GM21447 (cell line): ENCODE measurements around the gene GJB3.
"Not testable (repeated sequence)": the region's sequence is repeated elsewhere in the genome, so short reads cannot be mapped to it uniquely, and the experiment has no call there.

ENCODE experiments used
- ATAC-seq: cut with Tn5 transposase; IDR thresholded peaks from one replicate; pipeline ENCODE4 v1.9.1; 2021; ENCODE audit not compliant: unreplicated experiment

The GJB3 gene

DNA sequence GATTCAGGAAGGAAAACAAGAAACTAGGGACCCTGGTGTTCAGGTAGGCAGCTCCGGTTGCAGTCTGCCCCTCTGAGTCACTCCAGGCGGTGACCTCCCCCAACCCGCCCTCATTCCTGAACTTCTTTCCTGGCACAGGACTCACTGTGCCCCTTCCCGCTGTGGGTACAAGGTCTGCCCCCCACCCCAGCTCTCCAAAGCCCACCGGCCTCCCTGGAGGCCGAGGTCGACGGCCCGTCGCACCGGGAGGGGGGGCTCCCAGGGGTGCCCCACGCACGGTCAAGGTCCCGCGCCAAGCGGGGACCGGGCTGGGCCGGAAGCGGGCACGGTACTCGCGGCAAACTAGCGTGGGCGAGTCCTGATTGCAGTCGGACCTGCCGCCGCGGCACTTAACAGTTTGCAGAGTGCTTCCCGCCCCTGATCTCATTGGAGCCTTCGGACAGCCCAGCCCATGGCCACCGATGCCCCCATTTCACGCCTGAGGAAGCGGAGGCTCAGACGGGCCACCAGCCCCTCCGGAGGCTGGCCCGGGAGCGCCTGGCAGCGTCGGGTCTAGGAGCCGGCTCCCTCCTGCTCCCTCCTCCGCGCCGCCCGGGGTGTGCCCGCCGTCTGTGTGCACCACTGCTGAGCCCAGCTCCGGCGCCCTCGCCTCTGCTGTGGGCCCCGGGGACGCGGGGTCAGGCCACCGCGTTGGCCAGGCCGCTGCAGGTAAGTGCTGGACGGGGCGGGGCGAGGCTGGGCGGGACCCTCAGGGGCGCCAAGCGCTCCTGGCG is at the start of gene GJB3:
Gene GJB3, plus strand, starts transcription at position 144 of the 773 bp plus-strand sequence. CDS start 3,549 bp downstream, outside the sequence.
- ATAC-seq = no peak

DNA sequence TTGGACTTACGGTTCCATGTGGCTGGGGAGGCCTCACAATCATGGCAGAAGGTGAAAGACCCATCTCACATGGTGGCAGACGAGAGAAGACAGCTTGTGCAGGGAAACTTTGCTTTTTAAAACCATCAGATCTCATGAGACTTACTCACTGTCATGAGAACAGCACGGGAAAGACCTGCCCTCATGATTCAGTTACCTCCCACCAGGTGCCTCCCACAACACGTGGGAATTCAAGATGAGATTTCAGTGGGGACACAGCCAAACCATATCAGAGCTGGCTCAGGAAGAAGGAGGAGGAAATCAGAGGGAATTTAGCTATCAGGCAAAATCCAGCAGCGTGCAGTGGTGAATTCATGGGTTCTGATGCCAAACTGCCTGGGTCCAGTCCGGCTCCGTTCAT is 48.2 kb upstream of the GJB3 start:
- ATAC-seq = not testable (repeated sequence)

DNA sequence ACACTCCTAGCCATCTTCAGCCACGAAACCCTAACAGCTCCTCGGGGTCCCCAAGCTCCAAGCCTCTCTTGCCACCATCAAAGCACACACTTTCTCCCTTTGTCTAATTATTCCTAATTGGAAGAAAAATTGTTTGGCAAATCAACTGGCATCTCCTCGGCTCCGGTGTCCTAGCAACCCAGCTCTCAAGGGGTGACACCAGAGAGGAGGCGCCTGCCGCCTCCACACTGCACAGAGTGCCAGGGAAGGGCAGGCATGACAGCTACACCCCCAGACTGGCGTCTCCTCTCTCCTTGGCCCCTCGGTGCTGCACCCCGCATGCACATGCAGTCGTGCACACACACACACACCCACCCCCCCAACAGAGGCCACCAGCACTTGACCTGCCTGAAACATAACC is 44.3 kb upstream of the GJB3 start:
- no peak for ATAC-seq

DNA sequence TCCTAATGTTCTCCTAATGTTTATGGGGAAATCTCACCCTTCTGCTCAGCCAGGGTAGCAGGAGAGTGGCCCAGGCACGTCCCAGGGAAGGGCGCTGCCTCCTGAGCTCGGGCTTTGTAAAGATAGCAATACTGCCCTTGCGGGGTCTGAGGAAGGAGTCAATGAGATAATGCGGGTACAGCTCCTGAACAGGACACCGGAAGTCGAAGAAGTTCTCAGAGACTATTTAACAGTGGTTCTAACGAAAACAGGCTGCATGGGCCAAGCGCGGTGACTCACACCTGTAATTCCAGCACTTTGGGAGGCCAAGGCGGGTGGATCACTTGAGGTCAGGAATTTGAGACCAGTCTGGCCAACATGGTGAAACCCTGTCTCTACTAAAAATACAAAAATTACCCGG is 43.8 kb upstream of the GJB3 start:
- not testable (repeated sequence) for ATAC-seq

DNA sequence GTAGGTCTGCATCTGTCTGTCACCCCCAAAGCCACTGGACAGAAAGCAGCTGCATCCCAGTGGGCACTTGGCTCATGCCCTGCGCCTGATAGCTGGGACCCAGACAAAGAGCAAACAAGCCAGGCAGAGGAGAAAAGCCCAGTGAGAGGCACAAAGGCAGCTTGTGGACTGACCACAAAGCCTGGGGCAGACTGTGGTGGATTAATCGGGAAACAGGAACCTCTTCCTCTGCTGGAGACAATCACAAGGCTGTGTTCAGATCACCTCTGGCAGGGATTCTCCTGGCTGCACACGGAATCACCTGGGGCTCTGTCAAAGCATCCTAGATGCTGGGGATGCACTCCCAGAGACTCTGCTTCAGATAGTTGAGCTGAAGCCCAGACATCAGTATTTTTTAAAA is 41.4 kb upstream of the GJB3 start:
- ATAC-seq = no peak

DNA sequence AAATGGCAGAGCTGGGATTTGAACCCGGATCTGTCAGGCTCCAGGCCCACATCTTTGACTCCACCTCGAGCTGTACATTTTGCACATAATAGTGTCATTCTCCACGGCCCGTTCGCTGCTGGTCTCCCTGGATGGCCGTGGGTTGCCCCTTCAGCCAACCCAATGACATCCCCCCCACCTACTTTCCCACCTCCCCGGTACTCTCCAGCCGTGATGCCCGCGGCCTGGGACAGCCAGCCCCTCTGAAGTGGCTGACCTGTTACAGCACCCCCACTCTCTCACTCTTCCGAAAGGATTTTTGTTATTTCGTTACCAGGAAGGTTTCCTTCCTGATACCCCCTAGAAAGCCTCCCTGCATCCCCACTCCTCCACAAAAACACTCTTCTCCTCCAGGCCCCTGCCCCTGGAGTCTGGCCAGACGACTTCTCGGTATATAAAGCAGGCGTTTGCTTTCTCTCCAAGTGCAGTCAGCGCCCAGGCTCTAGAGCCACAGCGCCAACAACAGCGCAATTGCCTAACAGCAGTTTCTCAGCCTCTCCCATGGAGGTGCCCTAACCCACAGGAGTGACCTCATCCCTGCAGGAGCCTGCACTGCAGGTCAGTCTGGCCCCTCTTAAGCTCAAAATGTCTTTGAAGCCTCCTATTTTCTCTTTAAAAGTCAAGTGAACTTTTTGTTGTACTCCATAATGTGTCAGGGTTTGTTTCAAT is 40.7 kb upstream of the GJB3 start:
- ATAC-seq = no peak

DNA sequence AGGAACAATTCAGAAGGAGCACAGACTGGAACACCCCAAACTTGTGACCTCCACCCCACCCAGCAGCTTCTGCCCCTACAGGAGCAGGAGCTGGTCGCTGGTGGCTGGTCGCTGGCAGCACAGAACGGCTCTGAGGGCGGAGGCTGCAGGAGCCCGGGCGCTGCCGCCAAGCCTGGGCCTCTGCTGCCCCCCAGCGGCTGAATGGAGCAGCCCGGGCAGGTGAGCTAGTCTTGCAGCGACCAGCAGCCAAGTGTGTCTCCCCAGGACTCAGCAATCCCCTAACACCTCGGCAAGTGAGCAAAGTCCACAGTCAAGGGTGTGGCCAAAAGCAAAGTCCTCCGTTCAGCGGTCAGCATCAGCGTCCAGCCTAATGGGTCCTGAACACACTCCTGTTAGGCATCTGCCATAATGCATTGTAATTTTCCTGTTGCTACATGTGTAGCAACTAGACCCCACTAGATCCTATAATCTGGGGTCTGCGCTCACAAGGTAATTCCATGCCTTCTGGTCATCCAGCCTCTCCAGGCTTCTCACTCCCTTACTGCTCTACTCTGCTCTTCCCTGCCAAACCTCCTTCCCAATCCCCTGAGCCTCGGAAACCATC is 38.2 kb upstream of the GJB3 start:
- ATAC-seq = no peak

DNA sequence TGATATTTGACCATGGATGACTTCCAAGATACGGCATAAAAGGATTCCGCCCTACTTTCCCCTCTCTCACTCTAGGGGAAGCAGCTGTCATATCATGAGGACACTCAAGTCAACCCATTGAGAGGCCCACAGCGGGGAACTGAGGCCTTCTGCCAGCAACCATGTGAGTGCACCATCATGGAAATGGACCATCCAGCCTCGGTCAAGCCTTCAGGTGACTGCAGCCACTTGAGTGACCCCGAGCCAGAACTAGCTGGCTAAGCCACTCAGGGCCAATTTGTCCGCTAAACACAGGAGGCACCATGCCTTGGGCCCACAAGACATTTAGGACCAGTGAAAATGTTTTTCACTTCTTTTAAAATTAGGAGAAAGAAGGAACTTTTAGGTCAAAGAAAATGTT is 37.2 kb upstream of the GJB3 start:
- ATAC-seq = no peak

DNA sequence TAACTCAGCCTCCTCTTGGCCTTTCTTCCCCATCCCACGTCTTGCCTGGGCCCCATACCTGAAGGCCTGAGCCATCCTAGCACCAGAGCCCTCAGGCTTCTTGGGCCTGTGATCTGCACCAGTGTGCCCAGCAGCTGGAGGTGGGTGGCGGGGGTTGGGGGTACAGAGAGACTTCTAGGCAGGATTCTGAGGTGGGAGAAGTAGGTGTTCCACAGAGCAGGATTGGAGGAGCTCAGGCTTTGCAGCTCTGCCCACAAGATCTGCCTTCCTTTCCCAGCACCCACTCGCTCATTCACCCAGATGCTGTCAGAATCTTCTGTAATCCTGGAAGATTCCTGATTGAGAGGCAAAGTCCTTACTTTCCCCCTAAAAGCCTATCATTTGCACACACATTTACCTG is 36.2 kb upstream of the GJB3 start:
- no peak for ATAC-seq

DNA sequence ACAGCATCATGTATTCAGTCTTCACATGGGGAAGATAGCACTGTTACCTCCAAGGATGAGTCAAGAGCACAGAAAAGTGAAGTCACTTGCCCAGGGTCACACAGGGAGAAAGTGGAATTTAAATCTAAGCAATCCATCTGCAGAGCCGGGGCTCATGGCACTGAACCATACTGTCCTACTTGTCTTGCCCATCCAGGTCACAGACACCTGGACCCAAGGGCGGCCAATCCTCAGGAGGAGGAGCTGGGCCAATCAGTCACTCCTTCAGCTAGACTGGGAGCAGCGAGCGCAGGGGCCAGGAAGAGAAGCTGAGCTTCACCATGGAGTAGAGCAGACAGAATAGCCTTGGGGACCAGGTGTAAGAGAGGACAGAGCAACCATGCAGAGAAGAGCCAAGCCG is 35.3 kb upstream of the GJB3 start:
- no peak for ATAC-seq

DNA sequence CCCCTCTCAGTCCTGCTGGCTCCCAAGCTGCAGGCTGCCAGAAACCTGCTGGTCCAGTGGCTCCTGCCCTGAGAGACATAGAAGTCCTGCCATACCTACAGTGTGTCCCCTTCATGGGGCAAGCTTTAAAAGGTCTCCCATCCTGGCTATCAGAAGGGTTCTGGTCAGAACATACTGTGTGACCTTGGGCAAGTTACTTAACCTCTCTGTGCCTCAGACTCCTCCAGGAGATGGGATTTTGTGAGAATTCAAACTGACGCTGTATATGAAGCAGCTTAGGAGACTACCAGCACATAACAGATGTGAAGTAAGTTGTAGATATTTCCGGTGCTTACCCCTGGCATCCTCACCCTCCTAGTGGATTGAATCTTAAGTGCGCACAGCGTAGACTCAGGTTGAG is 34.9 kb upstream of the GJB3 start:
- no peak for ATAC-seq

DNA sequence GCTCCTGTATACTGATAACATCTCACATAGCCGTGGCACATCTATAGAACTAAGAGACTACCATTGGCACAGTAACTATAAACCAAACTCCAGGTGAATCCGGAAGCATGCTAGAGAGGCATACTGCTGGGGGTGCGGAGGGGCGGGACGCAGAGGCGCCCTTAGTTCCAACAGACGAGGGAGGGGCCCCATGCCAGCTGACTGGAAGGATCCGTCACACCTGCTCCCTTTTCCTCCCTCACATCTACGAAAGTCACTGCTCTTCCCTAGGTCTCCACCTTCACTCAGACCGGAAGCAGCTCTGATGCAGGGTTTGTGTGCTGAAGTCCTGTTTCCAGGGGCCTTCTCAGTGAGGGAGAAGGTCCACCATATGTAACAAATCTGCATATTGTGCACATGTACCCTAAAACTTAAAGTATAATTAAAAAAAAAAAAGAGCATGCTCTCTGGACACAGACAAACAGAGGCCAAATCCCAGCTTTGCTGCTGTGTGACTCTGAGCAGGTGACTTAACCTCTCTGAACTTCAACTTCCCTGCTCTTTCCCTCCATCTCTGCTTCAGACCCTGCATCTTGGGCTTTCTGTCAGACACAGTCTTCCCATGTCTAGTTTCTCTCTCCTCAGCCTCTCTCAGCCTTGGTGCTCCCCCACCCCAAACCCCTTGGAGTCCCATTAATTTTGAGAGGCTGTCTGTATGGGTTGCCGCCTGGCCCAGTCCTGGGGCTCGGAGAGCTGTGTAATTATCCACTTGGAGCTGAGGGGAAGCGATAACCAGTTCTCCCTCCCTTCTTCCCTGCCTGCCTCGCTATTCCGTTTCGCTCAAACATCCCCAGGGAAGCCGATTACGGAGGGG is 34.0 kb upstream of the GJB3 start:
- ATAC-seq = no peak

DNA sequence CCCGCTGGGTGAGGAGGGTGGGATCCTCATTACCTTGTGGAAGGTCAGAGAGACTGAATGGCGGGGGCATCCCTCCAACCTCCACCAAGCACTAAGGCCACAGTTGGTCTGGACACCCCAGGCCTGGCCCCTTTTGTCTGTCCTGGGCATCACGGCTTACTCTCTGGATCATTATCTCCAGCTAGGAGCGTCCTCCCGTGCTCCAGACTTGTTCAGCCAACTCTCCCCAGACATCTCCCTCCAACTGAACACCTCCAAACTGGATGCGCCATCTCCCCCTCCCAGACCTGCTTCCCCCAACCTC is 33.4 kb upstream of the GJB3 start:
- no peak for ATAC-seq

DNA sequence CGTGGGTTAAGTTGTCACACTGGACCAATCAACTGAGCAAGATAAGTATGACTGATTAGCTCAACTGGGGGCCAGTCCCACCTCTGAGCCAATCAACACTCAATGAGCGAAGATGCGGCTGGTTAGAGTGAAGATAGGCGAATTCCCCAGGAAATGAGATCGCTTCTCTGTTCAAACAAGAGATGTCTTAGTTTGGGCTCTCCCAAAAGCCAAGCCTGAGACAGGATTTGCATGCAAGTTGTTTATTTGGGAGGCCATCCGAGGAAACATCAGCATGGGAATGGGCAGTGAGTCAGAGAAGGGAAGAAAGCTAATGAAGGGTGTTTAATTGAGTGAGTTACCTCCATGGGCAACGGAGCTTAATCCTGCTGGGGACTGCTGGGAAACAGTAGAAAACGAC is 31.0 kb upstream of the GJB3 start:
- no peak for ATAC-seq

DNA sequence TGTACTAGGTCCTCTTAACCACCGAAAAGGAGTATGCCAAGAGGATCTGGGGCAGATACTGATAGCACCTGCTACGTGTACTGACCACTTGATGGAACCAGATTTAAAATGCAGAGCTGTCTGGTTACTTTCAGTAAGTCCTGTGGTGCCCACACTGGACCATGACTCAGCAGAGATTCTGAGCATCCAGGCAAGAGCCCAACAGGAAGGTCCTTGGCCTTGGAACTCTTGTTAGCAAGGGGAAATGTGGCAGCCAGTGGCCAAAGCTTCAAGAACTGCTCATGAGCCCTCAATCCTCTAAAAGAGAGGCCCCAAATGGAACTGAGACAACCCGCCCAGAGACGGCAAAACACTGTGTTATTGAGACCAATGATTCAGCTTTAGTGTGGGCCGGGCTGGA is 30.4 kb upstream of the GJB3 start:
- ATAC-seq = no peak

DNA sequence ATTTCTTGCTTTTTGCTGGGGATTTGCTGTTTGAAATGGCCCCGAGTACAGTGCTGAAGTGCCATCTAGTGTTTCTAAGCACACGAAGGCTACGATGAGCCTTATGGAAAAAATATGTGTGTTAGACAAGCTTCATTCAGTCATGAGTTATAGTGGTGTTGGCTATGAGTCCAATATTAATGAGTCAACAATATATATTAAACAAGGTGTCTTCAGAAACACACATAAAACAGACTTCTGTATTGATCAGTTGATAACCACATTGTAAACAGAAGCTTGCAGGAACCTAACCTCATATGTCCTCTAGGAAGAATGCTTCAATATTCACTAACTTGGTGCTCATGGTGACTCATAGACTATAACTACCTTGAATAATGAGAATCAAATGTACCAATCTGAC is 27.9 kb upstream of the GJB3 start:
- no peak for ATAC-seq

DNA sequence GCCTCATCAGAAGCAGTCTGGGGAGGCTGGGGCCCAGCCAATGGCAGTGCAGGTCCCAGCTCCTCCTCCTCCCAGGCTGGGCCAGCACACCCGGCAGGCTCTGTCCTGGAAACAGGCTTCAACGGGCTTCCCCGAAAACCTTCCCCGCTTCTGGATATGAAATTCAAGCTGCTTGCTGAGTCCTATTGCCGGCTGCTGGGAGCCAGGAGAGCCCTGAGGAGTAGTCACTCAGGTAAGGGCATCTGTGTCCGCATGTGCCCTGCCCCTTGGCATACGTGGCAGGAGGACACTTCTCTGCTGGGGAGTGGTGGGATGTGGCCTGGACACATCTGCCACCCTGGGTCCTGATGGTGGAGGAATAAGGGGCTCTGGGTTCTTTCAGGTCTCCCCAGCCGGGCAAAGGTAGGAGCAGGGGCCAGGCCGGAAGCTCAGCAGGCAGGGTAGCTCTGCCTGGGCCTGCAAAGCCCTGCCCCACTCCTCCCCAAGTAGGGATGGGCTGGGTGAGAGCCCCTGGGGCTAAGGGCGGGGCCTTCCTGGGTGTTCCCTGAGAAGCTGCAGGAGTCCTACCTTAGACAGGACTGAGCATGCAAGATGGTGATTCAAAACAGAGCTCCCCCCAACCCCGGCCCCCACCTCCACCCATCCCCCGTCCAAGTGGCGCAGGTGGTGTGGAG is 25.9 kb upstream of the GJB3 start, which contains the start of gene GJB5:
Gene GJB5, plus strand, starts transcription at position 84 of the 674 bp plus-strand sequence. CDS start 2,284 bp downstream, outside the sequence.
- ATAC-seq = no peak

DNA sequence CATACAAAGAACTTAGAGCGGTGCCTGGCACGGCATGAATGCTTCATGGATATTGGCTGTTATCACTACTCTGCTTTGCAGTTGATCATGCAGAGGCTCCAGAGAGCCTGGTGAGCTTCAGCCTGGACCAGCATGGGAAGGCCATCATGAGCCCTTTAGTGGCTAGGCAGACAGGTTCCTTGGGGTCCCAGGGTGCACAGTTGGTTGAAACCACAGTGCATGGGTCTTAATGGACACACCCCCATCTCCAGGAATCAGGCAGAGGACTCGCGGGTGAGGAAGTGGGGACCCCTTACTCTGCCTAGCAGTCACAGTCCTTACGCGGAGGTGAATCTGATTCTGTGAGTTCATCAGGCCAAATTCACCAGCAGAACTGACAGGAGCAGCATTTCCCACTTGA is 25.1 kb upstream of the GJB3 start:
- ATAC-seq = no peak

DNA sequence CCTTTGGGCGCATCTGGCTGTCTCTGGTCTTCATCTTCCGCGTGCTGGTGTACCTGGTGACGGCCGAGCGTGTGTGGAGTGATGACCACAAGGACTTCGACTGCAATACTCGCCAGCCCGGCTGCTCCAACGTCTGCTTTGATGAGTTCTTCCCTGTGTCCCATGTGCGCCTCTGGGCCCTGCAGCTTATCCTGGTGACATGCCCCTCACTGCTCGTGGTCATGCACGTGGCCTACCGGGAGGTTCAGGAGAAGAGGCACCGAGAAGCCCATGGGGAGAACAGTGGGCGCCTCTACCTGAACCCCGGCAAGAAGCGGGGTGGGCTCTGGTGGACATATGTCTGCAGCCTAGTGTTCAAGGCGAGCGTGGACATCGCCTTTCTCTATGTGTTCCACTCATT is 23.6 kb upstream of the GJB3 start:
- no peak for ATAC-seq

DNA sequence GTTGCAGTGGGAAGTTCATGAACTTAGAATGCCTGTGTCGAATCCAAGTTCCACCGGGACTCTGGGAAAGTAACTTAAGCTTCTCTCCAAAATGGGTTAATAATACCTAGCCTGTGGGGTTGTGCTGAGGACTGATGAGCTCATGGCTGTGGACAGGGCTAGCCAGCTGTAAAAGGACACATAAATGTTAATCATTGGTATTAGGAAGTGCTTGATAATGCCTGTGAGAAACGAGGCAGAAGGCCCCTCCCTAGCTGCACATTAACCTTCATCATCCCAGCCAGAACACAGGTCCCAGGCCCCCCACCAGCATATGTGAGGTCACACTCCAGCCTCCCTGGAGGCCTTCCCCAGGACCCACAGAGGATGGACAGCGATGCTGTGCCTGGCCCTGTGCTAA is 22.3 kb upstream of the GJB3 start:
- ATAC-seq = no peak
